ENCODE results near the gene CDV3. TPM values are rescaled to one million over a fixed set of nuclear protein-coding genes. Genes with fewer than 3 reads are reported as not detected.

Gene CDV3
- total RNA-seq, 1 experiment from 2014 or later = 284 TPM

DNA sequence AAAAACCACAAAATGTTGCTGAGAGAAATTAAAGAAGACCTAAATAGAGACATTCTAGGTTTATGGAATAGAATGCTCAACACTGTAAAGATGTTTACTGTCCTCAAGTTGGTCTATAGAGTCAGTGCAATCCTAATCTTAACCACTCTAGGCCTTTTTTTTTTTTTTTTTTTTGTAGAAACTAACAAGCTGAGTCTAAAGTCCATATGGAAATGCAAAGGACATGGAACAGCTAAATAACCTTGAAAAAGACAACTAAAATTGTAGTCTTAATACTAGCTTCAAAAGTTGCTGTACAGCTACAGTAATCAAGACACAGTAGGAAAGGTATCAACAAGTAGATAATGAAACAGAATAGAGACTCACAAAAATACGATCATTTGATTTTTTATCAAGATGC is 32.9 kb downstream of the CDV3 start:
- Mint-ChIP-seq H3K27me3 (ENCODE audit: insufficient read depth, unreplicated experiment) (no peaks in the 10 kb centered on the region), H3K4me1 (ENCODE audit: low read depth, unreplicated experiment) (no peaks in the 10 kb centered on the region), H3K27ac (ENCODE audit: unreplicated experiment) (no peak overlapping the region), H3K4me3 (ENCODE audit: unreplicated experiment) (no peak overlapping the region), H3K36me3 (ENCODE audit: insufficient read depth, unreplicated experiment) (peaks cover 72% of the 10 kb centered on the region), H3K9me3 (ENCODE audit: unreplicated experiment) (no peaks in the 10 kb centered on the region)
- TF ChIP-seq CTCF (IDR thresholded peaks at IDR 0.05; ENCODE audit: insufficient read depth in 1 of 2, low read depth in 1 of 2, low read length in 1 of 2, severe bottlenecking in 1 of 2, unreplicated experiment in 1 of 2) = no peak
- Histone ChIP-seq H3K27me3 (replicated peaks; ENCODE audit: control insufficient read depth, insufficient read depth, low read length) (no peaks in the 10 kb centered on the region), H3K4me1 (no peaks in the 10 kb centered on the region), H3K9me3 (no peaks in the 10 kb centered on the region), H3K36me3 (ENCODE audit: control insufficient read depth, insufficient read depth, low read length) (no peaks in the 10 kb centered on the region), H3K4me3 (ENCODE audit: low read depth, low read length) (no peak overlapping the region)
- DNase-seq = no peak
- intact Hi-C loops (cut with micrococcal nuclease; ENCODE audit: unreplicated experiment) = no loop called here
- no TSS peak for BruUV-seq (replicated peaks)
- ChIA-PET POLR2A (interaction anchor here (0.6 kb wide), 3 partner anchors 8 to 126 kb away, joined by 5 to 7 read pairs (median 6); no protein-coding TSS in a partner anchor), CTCF (interaction anchor here (0.6 kb wide), 2 partner anchors 70 to 450 kb away, joined by 4 to 6 read pairs; no protein-coding TSS in a partner anchor)

GRCh38 chr3:133606902-133607301 is 33.4 kb downstream of the CDV3 start:
- H3K36me3 Mint-ChIP-seq (ENCODE audit: insufficient read depth, unreplicated experiment) = peaks cover 71% of the 10 kb centered on the region
- POLR2A ChIA-PET = interaction anchor here (0.6 kb wide), 3 partner anchors 9 to 127 kb away, joined by 5 to 7 read pairs (median 6); no protein-coding TSS in a partner anchor
- BruUV-seq (replicated peaks) = no TSS peak

DNA sequence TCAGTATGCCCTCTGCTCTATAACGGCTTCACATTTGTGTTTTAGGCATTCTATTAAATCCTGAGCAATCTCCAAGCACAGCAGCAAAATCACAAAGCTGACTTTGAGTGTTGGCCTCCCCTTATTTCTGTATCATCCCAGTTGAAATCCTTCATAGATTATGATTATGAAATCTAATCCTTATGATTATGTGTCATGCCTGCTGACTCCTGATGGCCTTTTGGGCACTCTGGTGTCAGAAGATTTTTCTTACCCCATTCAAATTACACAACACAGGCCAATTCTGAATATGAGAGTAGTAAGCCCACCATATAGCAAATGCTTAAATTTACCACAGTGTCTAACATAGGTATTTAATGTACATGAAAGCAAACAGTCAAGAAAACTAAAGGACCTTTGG is 34.3 kb downstream of the CDV3 start:
- no peak overlapping the region for H3K27ac Mint-ChIP-seq (ENCODE audit: unreplicated experiment)
- no peak overlapping the region for H3K4me3 Mint-ChIP-seq (ENCODE audit: unreplicated experiment)
- no TSS peak for BruUV-seq (replicated peaks)
- H3K9me3 Mint-ChIP-seq (ENCODE audit: unreplicated experiment) = no peaks in the 10 kb centered on the region
- Histone ChIP-seq H3K4me3 (ENCODE audit: low read depth, low read length) (no peak overlapping the region), H3K36me3 (ENCODE audit: control insufficient read depth, insufficient read depth, low read length) (peaks cover 1% of the 10 kb centered on the region; the same call in 1 of the 2 replicates), H3K4me1 (no peaks in the 10 kb centered on the region), H3K27me3 (replicated peaks; ENCODE audit: control insufficient read depth, insufficient read depth, low read length) (no peaks in the 10 kb centered on the region), H3K9me3 (no peaks in the 10 kb centered on the region)
- no peaks in the 10 kb centered on the region for H3K4me1 Mint-ChIP-seq (ENCODE audit: low read depth, unreplicated experiment)
- no peak for TF ChIP-seq CTCF (IDR thresholded peaks at IDR 0.05; ENCODE audit: insufficient read depth in 1 of 2, low read depth in 1 of 2, low read length in 1 of 2, severe bottlenecking in 1 of 2, unreplicated experiment in 1 of 2)
- no peaks in the 10 kb centered on the region for H3K27me3 Mint-ChIP-seq (ENCODE audit: insufficient read depth, unreplicated experiment)
- intact Hi-C loops (cut with micrococcal nuclease; ENCODE audit: unreplicated experiment) = no loop called here
- no peak for DNase-seq
- CTCF ChIA-PET = no interaction called here
- H3K36me3 Mint-ChIP-seq (ENCODE audit: insufficient read depth, unreplicated experiment) = peaks cover 73% of the 10 kb centered on the region
- POLR2A ChIA-PET = no interaction called here

More at GRCh38 chr3:133606902-133607301, 33.4 kb downstream of the CDV3 start:
- H3K27ac Mint-ChIP-seq (ENCODE audit: unreplicated experiment) = no peak overlapping the region
- Histone ChIP-seq H3K4me3 (ENCODE audit: low read depth, low read length) (no peak overlapping the region), H3K9me3 (no peaks in the 10 kb centered on the region), H3K36me3 (ENCODE audit: control insufficient read depth, insufficient read depth, low read length) (no peaks in the 10 kb centered on the region), H3K4me1 (no peaks in the 10 kb centered on the region), H3K27me3 (replicated peaks; ENCODE audit: control insufficient read depth, insufficient read depth, low read length) (no peaks in the 10 kb centered on the region)
- DNase-seq = no peak
- no peak overlapping the region for H3K4me3 Mint-ChIP-seq (ENCODE audit: unreplicated experiment)
- TF ChIP-seq CTCF (IDR thresholded peaks at IDR 0.05; ENCODE audit: insufficient read depth in 1 of 2, low read depth in 1 of 2, low read length in 1 of 2, severe bottlenecking in 1 of 2, unreplicated experiment in 1 of 2) = no peak
- H3K9me3 Mint-ChIP-seq (ENCODE audit: unreplicated experiment) = no peaks in the 10 kb centered on the region
- intact Hi-C loops (cut with micrococcal nuclease; ENCODE audit: unreplicated experiment) = no loop called here
- H3K27me3 Mint-ChIP-seq (ENCODE audit: insufficient read depth, unreplicated experiment) = no peaks in the 10 kb centered on the region
- no peaks in the 10 kb centered on the region for H3K4me1 Mint-ChIP-seq (ENCODE audit: low read depth, unreplicated experiment)
- CTCF ChIA-PET = interaction anchor here (0.6 kb wide), 2 partner anchors 70 to 449 kb away, joined by 4 to 6 read pairs; no protein-coding TSS in a partner anchor

Data from Caco-2 (cell line).